PC-9 (cell line): ENCODE results near the gene MAP3K2. TPM values are rescaled to one million over a fixed set of nuclear protein-coding genes. Genes with fewer than 3 reads are reported as not detected.

Source experiments
- BruUV-seq: library from RNA; stranded (reverse); fragments of 400-500 nt; replicated peaks from 2 replicates; lab custom pipeline; 2021; lab: Mats Ljungman, UMichigan
- CTCF ChIA-PET: fragments of 300-600 bp; sonication (Branson Sonifier 250); formaldehyde crosslinking; loops from one replicate; lab custom pipeline; 2022; ENCODE audit warnings: antibody characterized with exemption; lab: Charles Lee
- POLR2A ChIA-PET: fragments of 300-600 bp; sonication (Branson Sonifier 250); formaldehyde crosslinking; loops from one replicate; lab custom pipeline; 2022; ENCODE audit warnings: antibody characterized with exemption; ENCODE audit not compliant: unreplicated experiment; lab: Charles Lee
- DNase-seq, 2 experiments: peaks; one replicate each; pipeline versions ENCODE4 v3.0.0 to v3.0.0-alpha.2; 2015 to 2022; ENCODE audit warnings: mixed read lengths in 1 of 2
- H2AFZ ChIP-seq: fragments of 200-600 bp; sonication (generic); 2 replicates; pipeline ENCODE4 v1.8.1; 2017; ENCODE audit warnings: antibody characterized with exemption
- H3F3A ChIP-seq: fragments of 200-600 bp; sonication (generic); 2 replicates; pipeline ENCODE4 v1.8.1; 2017; ENCODE audit warnings: antibody characterized with exemption, mild to moderate bottlenecking, low read depth; ENCODE audit not compliant: insufficient read depth
- H3K27ac ChIP-seq: fragments of 200-600 bp; sonication (generic); 2 replicates; pipeline ENCODE4 v1.6.1; 2016; ENCODE audit warnings: mixed run types
- H3K27me3 ChIP-seq: fragments of 200-600 bp; sonication (generic); 2 replicates; pipeline ENCODE4 v1.6.1; 2016; ENCODE audit warnings: low read depth, mixed run types; ENCODE audit not compliant: insufficient read depth
- H3K36me3 ChIP-seq: fragments of 200-600 bp; sonication (generic); 2 replicates; pipeline ENCODE4 v1.6.1; 2016; ENCODE audit warnings: low read depth, mixed run types
- H3K4me1 ChIP-seq: fragments of 200-600 bp; sonication (generic); replicated peaks from 2 replicates; pipeline ENCODE4 v1.6.1; 2016; ENCODE audit warnings: mixed run types; ENCODE audit not compliant: insufficient read depth
- H3K4me2 ChIP-seq: fragments of 200-600 bp; sonication (generic); 2 replicates; pipeline ENCODE4 v1.6.1; 2017; ENCODE audit warnings: mixed run types
- H3K4me3 ChIP-seq: fragments of 200-600 bp; sonication (generic); 2 replicates; pipeline ENCODE4 v1.6.1; 2016; ENCODE audit warnings: mixed run types
- H3K79me2 ChIP-seq: fragments of 200-600 bp; sonication (generic); 2 replicates; pipeline ENCODE4 v1.6.1; 2017; ENCODE audit warnings: low read depth, mixed run types
- H3K9me2 ChIP-seq: fragments of 200-600 bp; sonication (generic); 2 replicates; pipeline ENCODE4 v1.8.1; 2017; ENCODE audit warnings: mild to moderate bottlenecking; ENCODE audit not compliant: insufficient read depth
- H3K9me3 ChIP-seq: fragments of 200-600 bp; sonication (generic); 2 replicates; pipeline ENCODE4 v1.8.1; 2016; ENCODE audit warnings: low read depth; ENCODE audit not compliant: insufficient read depth
- H4K20me1 ChIP-seq: fragments of 200-600 bp; sonication (generic); 2 replicates; pipeline ENCODE4 v1.8.1; 2017; ENCODE audit not compliant: insufficient read depth
- CTCF ChIP-seq: fragments of 200-600 bp; sonication (generic); conservative IDR thresholded peaks from 2 replicates; pipeline ENCODE4 v1.6.1; 2017; ENCODE audit warnings: mixed run types, antibody characterized with exemption, mild to moderate bottlenecking, moderate library complexity
- EZH2 ChIP-seq: fragments of 200-600 bp; sonication (generic); IDR thresholded peaks from 2 replicates; pipeline ENCODE4 v1.8.0; 2017; ENCODE audit warnings: antibody characterized with exemption, low read depth
- intact Hi-C: fragments of 100-400 bp; cut with micrococcal nuclease; formaldehyde crosslinking; loops from one replicate; pipeline ENCODE4 v1.10.0; 2022; ENCODE audit not compliant: unreplicated experiment
- total RNA-seq: library from RNA; stranded (reverse); gene quantifications from 2 replicates; pipeline ENCODE4 v1.2.3, GENCODE V29; 2021

The MAP3K2 gene
- total RNA-seq, 1 experiment from 2014 or later, result 81.2 TPM

- Histone ChIP-seq H3K9me3 (no peaks in the 10 kb centered on the region), H3K27me3 (no peaks in the 10 kb centered on the region), H3K36me3 (no peaks in the 10 kb centered on the region), H3K4me1 (peaks cover 35% of the 10 kb centered on the region), H3K27ac (no peak within 1 kb of the TSS), H3K4me3 (no peak within 1 kb of the TSS), H3K9me2 (no peaks in the 10 kb centered on the region), H3F3A (peaks cover 26% of the 10 kb centered on the region; the same call in 1 of the 2 replicates), H2AFZ (no peak within 1 kb of the TSS), H4K20me1 (no peaks in the 10 kb centered on the region), H3K4me2 (no peak within 1 kb of the TSS), H3K79me2 (no peaks in the 10 kb centered on the region)
- TF ChIP-seq CTCF (no peak), EZH2 (no peak)
- intact Hi-C loops, result loop anchor here (10.0 kb wide), 1 partner anchor 94 kb away; no protein-coding TSS in a partner anchor
- ChIA-PET POLR2A (interaction anchor here (0.6 kb wide), 1 partner anchor 24 kb away, joined by 12 read pairs; no protein-coding TSS in a partner anchor), CTCF (no interaction called here)
- DNase-seq, result no peak
- BruUV-seq, result no TSS peak
Measured at GRCh38 chr2:127418300-127419111, 30.7 kb upstream of the MAP3K2 start, which contains the start of gene PROC. Gene PROC, plus strand, starts transcription at chr2:127418427. Its CDS starts 1,516 bp downstream, at chr2:127419943.

- no TSS peak for BruUV-seq
- H3K9me2 ChIP-seq, result no peaks in the 10 kb centered on the region
- intact Hi-C loops, result loop anchor here (10.0 kb wide), 1 partner anchor 93 kb away; no protein-coding TSS in a partner anchor
- peaks cover 37% of the 10 kb centered on the region; the same call in 1 of the 2 replicates for H3F3A ChIP-seq
- H3K4me1 ChIP-seq, result peaks cover 46% of the 10 kb centered on the region
- H3K4me3 ChIP-seq, result no peak overlapping the region
- H4K20me1 ChIP-seq, result no peaks in the 10 kb centered on the region
- no peak overlapping the region for H3K27ac ChIP-seq
- CTCF ChIA-PET, result no interaction called here
- H3K4me2 ChIP-seq, result no peak overlapping the region
- no peaks in the 10 kb centered on the region for H3K79me2 ChIP-seq
- no peaks in the 10 kb centered on the region for H3K27me3 ChIP-seq
- no peaks in the 10 kb centered on the region for H3K9me3 ChIP-seq
- no peak for TF ChIP-seq CTCF
- no peak for TF ChIP-seq EZH2
- no peak overlapping the region for H2AFZ ChIP-seq
- H3K36me3 ChIP-seq, result no peaks in the 10 kb centered on the region
- POLR2A ChIA-PET, result interaction anchor here (0.5 kb wide), 1 partner anchor 200 kb away, joined by 3 read pairs; no protein-coding TSS in a partner anchor
- no peak for DNase-seq
Measured at GRCh38 chr2:127417406-127417805, 29.6 kb upstream of the MAP3K2 start.

- Histone ChIP-seq H2AFZ (peak overlapping the region; percentile 61; the same call in 1 of the 2 replicates), H3K79me2 (no peaks in the 10 kb centered on the region), H3K4me3 (peak overlapping the region; percentile 50), H3K27ac (no peak overlapping the region), H3K9me3 (no peaks in the 10 kb centered on the region), H3F3A (peaks cover 35% of the 10 kb centered on the region; the same call in 1 of the 2 replicates), H3K9me2 (no peaks in the 10 kb centered on the region), H4K20me1 (no peaks in the 10 kb centered on the region), H3K4me1 (peaks cover 54% of the 10 kb centered on the region), H3K4me2 (peak overlapping the region; percentile 83), H3K36me3 (no peaks in the 10 kb centered on the region), H3K27me3 (no peaks in the 10 kb centered on the region)
- CTCF ChIA-PET, result no interaction called here
- intact Hi-C loops, result loop anchor here (10.0 kb wide), 1 partner anchor 92 kb away; no protein-coding TSS in a partner anchor
- DNase-seq, result no peak
- no TSS peak for BruUV-seq
- POLR2A ChIA-PET, result interaction anchor here (0.6 kb wide), 1 partner anchor 14 kb away, joined by 4 read pairs; no protein-coding TSS in a partner anchor
- TF ChIP-seq EZH2 (no peak), CTCF (no peak)
Measured at GRCh38 chr2:127416506-127417001, 28.8 kb upstream of the MAP3K2 start.
